Thymus (tissue), 11 donors: ENCODE results near the gene SNTG2. TPM values are rescaled to one million over a fixed set of nuclear protein-coding genes. Genes with fewer than 3 reads are reported as not detected.

Experiments used
- DNase-seq, 9 donors: peaks; one replicate each; pipeline ENCODE4 v3.0.0-alpha.2; 2013; ENCODE audit warnings: low spot score in 9 of 9, low read depth in 6 of 9, missing footprints in 1 of 9
- H3K27ac ChIP-seq, 2 donors: one replicate each; pipeline ENCODE4 v1.5.1; 2013; ENCODE audit warnings: control low read depth in 1 of 2, low read depth in 1 of 2, low read length in 1 of 2, mild to moderate bottlenecking in 1 of 2, moderate library complexity in 1 of 2
- H3K27me3 ChIP-seq, 2 donors: one replicate each; pipeline ENCODE4 v1.5.1; 2013; ENCODE audit warnings: low read length in 1 of 2; ENCODE audit not compliant: control insufficient read depth in 2 of 2, insufficient read depth in 1 of 2
- H3K36me3 ChIP-seq, 2 donors: one replicate each; pipeline ENCODE4 v1.5.1; 2013; ENCODE audit warnings: low read length in 1 of 2, mild to moderate bottlenecking in 1 of 2, moderate library complexity in 1 of 2; ENCODE audit not compliant: control insufficient read depth in 2 of 2, insufficient read depth in 2 of 2
- H3K4me1 ChIP-seq, 2 donors: one replicate each; pipeline ENCODE4 v1.5.1; 2013; ENCODE audit warnings: low read length in 2 of 2; ENCODE audit not compliant: control insufficient read depth in 2 of 2, insufficient read depth in 2 of 2
- H3K4me3 ChIP-seq, 2 donors: one replicate each; pipeline ENCODE4 v1.5.1; 2013; ENCODE audit warnings: low read length in 2 of 2, control low read depth in 1 of 2, mild to moderate bottlenecking in 1 of 2
- H3K9me3 ChIP-seq, 2 donors: one replicate each; pipeline ENCODE4 v1.5.1; 2013; ENCODE audit warnings: low read length in 1 of 2, mild to moderate bottlenecking in 1 of 2; ENCODE audit not compliant: control insufficient read depth in 2 of 2, insufficient read depth in 1 of 2
- WGBS: extraction: QIAGEN DNeasy Blood & Tissue Kit; methylation state at CpG from one replicate; pipeline ENCODE4 v1.1.7; 2013; 5-methylcytosine and 5-hydroxymethylcytosine counted together
- polyA plus RNA-seq: library from polyadenylated mRNA; stranded (reverse); fragments of 200-250 nt; gene quantifications from one replicate; pipeline ENCODE4 v1.2.3, GENCODE V29; 2013
- total RNA-seq: library from RNA; stranded (reverse); fragments of 120-200 nt; gene quantifications from one replicate; pipeline ENCODE4 v1.2.4, GENCODE V29; 2013
- donor health status: healthy.

SNTG2 gene
- total and polyA plus RNA-seq, 2 donors = 0.33 to 1.2 TPM

GRCh38 chr2:1393321-1393720 is 442.7 kb downstream of the SNTG2 start:
- WGBS = 89% methylated on average over 2 of the region's 2 CpGs
- no peaks in the 10 kb centered on the region for H3K36me3 ChIP-seq
- H3K9me3 ChIP-seq = no peaks in the 10 kb centered on the region
- no peak for DNase-seq
- no peak overlapping the region for H3K27ac ChIP-seq
- peaks cover 0 to 2% of the 10 kb centered on the region in 2 donors for H3K4me1 ChIP-seq
- H3K4me3 ChIP-seq = no peak overlapping the region
- H3K27me3 ChIP-seq = no peaks in the 10 kb centered on the region

GRCh38 chr2:1394709-1395408 is 444.2 kb downstream of the SNTG2 start:
- Histone ChIP-seq H3K27ac (no peak overlapping the region), H3K4me1 (no peaks in the 10 kb centered on the region), H3K27me3 (no peaks in the 10 kb centered on the region), H3K9me3 (no peaks in the 10 kb centered on the region), H3K4me3 (no peak overlapping the region), H3K36me3 (no peaks in the 10 kb centered on the region)
- WGBS = 93% methylated on average over 7 of the region's 7 CpGs
- DNase-seq = no peak

- no peaks in the 10 kb centered on the region for H3K27me3 ChIP-seq
- H3K9me3 ChIP-seq = peaks cover 0 to 4% of the 10 kb centered on the region in 2 donors
- no peaks in the 10 kb centered on the region for H3K4me1 ChIP-seq
- no peaks in the 10 kb centered on the region for H3K36me3 ChIP-seq
- no peak overlapping the region for H3K27ac ChIP-seq
- DNase-seq = no peak
- 83% methylated on average over 4 of the region's 4 CpGs for WGBS
- H3K4me3 ChIP-seq = no peak overlapping the region
These were observed 446.7 kb downstream of the SNTG2 start for GRCh38 chr2:1397350-1397749.

- Histone ChIP-seq H3K27me3 (no peaks in the 10 kb centered on the region), H3K36me3 (no peaks in the 10 kb centered on the region), H3K4me3 (no peak overlapping the region), H3K27ac (no peak overlapping the region), H3K9me3 (peaks cover 0 to 4% of the 10 kb centered on the region in 2 donors), H3K4me1 (no peaks in the 10 kb centered on the region)
- WGBS = 97% methylated on average over 7 of the region's 7 CpGs
- no peak for DNase-seq
These were observed 447.5 kb downstream of the SNTG2 start for GRCh38 chr2:1398191-1398590.

GRCh38 chr2:1400943-1401735 is 450.5 kb downstream of the SNTG2 start:
- H3K4me1 ChIP-seq = no peaks in the 10 kb centered on the region
- no peak overlapping the region for H3K27ac ChIP-seq
- H3K4me3 ChIP-seq = no peak overlapping the region
- peaks cover 0 to 4% of the 10 kb centered on the region in 2 donors for H3K9me3 ChIP-seq
- no peaks in the 10 kb centered on the region for H3K36me3 ChIP-seq
- DNase-seq = no peak
- H3K27me3 ChIP-seq = no peaks in the 10 kb centered on the region
- 55% methylated on average over 8 of the region's 8 CpGs for WGBS

GRCh38 chr2:1402064-1402463 is 451.4 kb downstream of the SNTG2 start:
- no peaks in the 10 kb centered on the region for H3K36me3 ChIP-seq
- peaks cover 0 to 4% of the 10 kb centered on the region in 2 donors for H3K9me3 ChIP-seq
- H3K27ac ChIP-seq = no peak overlapping the region
- H3K4me1 ChIP-seq = no peaks in the 10 kb centered on the region
- WGBS = 86% methylated on average over 9 of the region's 9 CpGs
- no peak for DNase-seq
- no peaks in the 10 kb centered on the region for H3K27me3 ChIP-seq
- H3K4me3 ChIP-seq = no peak overlapping the region

GRCh38 chr2:1403565-1403964 is 452.9 kb downstream of the SNTG2 start:
- Histone ChIP-seq H3K27me3 (no peaks in the 10 kb centered on the region), H3K9me3 (peaks cover 0 to 4% of the 10 kb centered on the region in 2 donors), H3K4me3 (no peak overlapping the region), H3K36me3 (no peaks in the 10 kb centered on the region), H3K27ac (no peak overlapping the region), H3K4me1 (no peaks in the 10 kb centered on the region)
- no peak for DNase-seq
- WGBS = 96% methylated on average over 12 of the region's 12 CpGs

- Histone ChIP-seq H3K27me3 (peaks cover 0 to 2% of the 10 kb centered on the region in 2 donors), H3K4me3 (no peak overlapping the region), H3K36me3 (no peaks in the 10 kb centered on the region), H3K4me1 (no peaks in the 10 kb centered on the region), H3K9me3 (peaks cover 0 to 4% of the 10 kb centered on the region in 2 donors), H3K27ac (no peak overlapping the region)
- DNase-seq = no peak
- 91% methylated on average over 1 of the region's 1 CpG for WGBS
These were observed 454.5 kb downstream of the SNTG2 start for GRCh38 chr2:1405124-1405523.

- H3K27me3 ChIP-seq = peaks cover 0 to 2% of the 10 kb centered on the region in 2 donors
- H3K4me1 ChIP-seq = no peaks in the 10 kb centered on the region
- H3K36me3 ChIP-seq = no peaks in the 10 kb centered on the region
- H3K4me3 ChIP-seq = no peak overlapping the region
- H3K9me3 ChIP-seq = peaks cover 0 to 4% of the 10 kb centered on the region in 2 donors
- no peak for DNase-seq
- H3K27ac ChIP-seq = no peak overlapping the region
- 85% methylated on average over 3 of the region's 3 CpGs for WGBS
These were observed 455.3 kb downstream of the SNTG2 start for GRCh38 chr2:1405967-1406366.
